SK-N-SH treated with all-trans-retinoic acid at 6 μM for 48 hours (cell line): ENCODE measurements around the gene PTPRN2.

Source experiments
- GLIS3 ChIP-seq: fragments of 250-450 bp; sonication (Bioruptor Pico); IDR thresholded peaks from 2 replicates; pipeline ENCODE4 v1.5.0; 2020; ENCODE audit warnings: mild to moderate bottlenecking, moderate library complexity
- RARB ChIP-seq: fragments of 250-450 bp; sonication (Bioruptor Pico); IDR thresholded peaks from 2 replicates; pipeline ENCODE4 v1.8.0; 2021; ENCODE audit warnings: mild to moderate bottlenecking, moderate library complexity
- TOX ChIP-seq: fragments of 250-450 bp; sonication (Bioruptor Pico); IDR thresholded peaks from 2 replicates; pipeline ENCODE4 v1.8.0; 2021; ENCODE audit warnings: mild to moderate bottlenecking, moderate library complexity, borderline replicate concordance
- ZFP30 ChIP-seq: fragments of 450-650 bp; formaldehyde crosslinking; IDR thresholded peaks from 2 replicates; pipeline ENCODE4 v1.5.0; 2022; ENCODE audit warnings: mild to moderate bottlenecking, moderate library complexity
- ZNF8 ChIP-seq: fragments of 450-650 bp; formaldehyde crosslinking; IDR thresholded peaks from 2 replicates; pipeline ENCODE4 v1.5.0; 2020; ENCODE audit warnings: mild to moderate bottlenecking, moderate library complexity
- TF ChIP-seq, protein P1 (sequence below): fragments of 250-450 bp; sonication (Bioruptor Pico); IDR thresholded peaks from 2 replicates; pipeline ENCODE4 v1.8.0; 2020; ENCODE audit warnings: mild to moderate bottlenecking, moderate library complexity, borderline replicate concordance
- TF ChIP-seq, protein P2 (sequence below): fragments of 250-450 bp; sonication (Bioruptor Pico); IDR thresholded peaks from 2 replicates; pipeline ENCODE4 v1.5.1; 2020; ENCODE audit warnings: low read depth, mild to moderate bottlenecking, moderate library complexity

- no peak for TF ChIP-seq GLIS3 (CRISPR knock-in tag)
- no peak for TF ChIP-seq TOX (CRISPR knock-in tag)
- no peak for TF ChIP-seq ZNF8 (CRISPR knock-in tag)
- TF ChIP-seq, protein P1, sequence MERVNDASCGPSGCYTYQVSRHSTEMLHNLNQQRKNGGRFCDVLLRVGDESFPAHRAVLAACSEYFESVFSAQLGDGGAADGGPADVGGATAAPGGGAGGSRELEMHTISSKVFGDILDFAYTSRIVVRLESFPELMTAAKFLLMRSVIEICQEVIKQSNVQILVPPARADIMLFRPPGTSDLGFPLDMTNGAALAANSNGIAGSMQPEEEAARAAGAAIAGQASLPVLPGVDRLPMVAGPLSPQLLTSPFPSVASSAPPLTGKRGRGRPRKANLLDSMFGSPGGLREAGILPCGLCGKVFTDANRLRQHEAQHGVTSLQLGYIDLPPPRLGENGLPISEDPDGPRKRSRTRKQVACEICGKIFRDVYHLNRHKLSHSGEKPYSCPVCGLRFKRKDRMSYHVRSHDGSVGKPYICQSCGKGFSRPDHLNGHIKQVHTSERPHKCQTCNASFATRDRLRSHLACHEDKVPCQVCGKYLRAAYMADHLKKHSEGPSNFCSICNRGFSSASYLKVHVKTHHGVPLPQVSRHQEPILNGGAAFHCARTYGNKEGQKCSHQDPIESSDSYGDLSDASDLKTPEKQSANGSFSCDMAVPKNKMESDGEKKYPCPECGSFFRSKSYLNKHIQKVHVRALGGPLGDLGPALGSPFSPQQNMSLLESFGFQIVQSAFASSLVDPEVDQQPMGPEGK (CRISPR knock-in tag), result no peak
- TF ChIP-seq RARB (CRISPR knock-in tag), result no peak
- TF ChIP-seq ZFP30 (CRISPR knock-in tag), result no peak
- TF ChIP-seq, protein P2, sequence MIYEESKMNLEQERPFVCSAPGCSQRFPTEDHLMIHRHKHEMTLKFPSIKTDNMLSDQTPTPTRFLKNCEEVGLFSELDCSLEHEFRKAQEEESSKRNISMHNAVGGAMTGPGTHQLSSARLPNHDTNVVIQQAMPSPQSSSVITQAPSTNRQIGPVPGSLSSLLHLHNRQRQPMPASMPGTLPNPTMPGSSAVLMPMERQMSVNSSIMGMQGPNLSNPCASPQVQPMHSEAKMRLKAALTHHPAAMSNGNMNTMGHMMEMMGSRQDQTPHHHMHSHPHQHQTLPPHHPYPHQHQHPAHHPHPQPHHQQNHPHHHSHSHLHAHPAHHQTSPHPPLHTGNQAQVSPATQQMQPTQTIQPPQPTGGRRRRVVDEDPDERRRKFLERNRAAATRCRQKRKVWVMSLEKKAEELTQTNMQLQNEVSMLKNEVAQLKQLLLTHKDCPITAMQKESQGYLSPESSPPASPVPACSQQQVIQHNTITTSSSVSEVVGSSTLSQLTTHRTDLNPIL (CRISPR knock-in tag), result no peak
These were observed 835.5 kb downstream of the PTPRN2 start for GRCh38 chr7:157751951-157752673.
